ENCODE data around the gene FSTL4.

DNA sequence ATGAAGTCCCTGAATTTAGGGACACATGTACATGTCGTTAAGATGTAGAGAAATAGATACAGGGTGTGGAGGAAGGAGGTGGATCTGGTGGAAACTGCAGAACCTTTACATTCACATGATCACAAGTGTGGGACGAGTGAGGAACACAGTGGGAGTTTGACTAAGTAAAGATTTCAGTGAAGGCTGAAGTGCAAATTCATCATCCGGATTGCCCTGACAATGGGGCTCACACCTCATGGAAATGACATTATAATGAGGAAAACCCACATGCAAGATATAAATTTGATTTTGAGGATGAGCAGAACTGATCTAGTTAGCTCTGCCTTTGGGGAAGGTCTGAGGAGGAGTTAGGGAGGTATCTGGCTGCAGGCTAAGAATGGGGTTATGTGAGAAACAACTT, 173.9 kb downstream of the FSTL4 start:
- TF ChIP-seq, protein P1, sequence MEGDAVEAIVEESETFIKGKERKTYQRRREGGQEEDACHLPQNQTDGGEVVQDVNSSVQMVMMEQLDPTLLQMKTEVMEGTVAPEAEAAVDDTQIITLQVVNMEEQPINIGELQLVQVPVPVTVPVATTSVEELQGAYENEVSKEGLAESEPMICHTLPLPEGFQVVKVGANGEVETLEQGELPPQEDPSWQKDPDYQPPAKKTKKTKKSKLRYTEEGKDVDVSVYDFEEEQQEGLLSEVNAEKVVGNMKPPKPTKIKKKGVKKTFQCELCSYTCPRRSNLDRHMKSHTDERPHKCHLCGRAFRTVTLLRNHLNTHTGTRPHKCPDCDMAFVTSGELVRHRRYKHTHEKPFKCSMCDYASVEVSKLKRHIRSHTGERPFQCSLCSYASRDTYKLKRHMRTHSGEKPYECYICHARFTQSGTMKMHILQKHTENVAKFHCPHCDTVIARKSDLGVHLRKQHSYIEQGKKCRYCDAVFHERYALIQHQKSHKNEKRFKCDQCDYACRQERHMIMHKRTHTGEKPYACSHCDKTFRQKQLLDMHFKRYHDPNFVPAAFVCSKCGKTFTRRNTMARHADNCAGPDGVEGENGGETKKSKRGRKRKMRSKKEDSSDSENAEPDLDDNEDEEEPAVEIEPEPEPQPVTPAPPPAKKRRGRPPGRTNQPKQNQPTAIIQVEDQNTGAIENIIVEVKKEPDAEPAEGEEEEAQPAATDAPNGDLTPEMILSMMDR (IDR thresholded peaks at IDR 0.05): no peak
- no peak for TF ChIP-seq POLR2A (IDR thresholded peaks at IDR 0.05)
